C4-2B (cell line): ENCODE results near the gene ZNF540.
A peak's percentile ranks its signal among the peaks of the same experiment; 100 is the strongest.

ENCODE experiments used
- H3K27ac ChIP-seq: fragments of 450-650 bp; 2 replicates; pipeline ENCODE4 v1.5.1; 2017
- ZFX ChIP-seq: fragments of 450-650 bp; IDR thresholded peaks from 2 replicates; pipeline ENCODE4 v1.6.1; 2017
- TF ChIP-seq, protein P1 (sequence below): fragments of 450-650 bp; conservative IDR thresholded peaks from 2 replicates; pipeline ENCODE4 v1.5.1; 2017; ENCODE audit warnings: mild to moderate bottlenecking

ZNF540 gene

DNA sequence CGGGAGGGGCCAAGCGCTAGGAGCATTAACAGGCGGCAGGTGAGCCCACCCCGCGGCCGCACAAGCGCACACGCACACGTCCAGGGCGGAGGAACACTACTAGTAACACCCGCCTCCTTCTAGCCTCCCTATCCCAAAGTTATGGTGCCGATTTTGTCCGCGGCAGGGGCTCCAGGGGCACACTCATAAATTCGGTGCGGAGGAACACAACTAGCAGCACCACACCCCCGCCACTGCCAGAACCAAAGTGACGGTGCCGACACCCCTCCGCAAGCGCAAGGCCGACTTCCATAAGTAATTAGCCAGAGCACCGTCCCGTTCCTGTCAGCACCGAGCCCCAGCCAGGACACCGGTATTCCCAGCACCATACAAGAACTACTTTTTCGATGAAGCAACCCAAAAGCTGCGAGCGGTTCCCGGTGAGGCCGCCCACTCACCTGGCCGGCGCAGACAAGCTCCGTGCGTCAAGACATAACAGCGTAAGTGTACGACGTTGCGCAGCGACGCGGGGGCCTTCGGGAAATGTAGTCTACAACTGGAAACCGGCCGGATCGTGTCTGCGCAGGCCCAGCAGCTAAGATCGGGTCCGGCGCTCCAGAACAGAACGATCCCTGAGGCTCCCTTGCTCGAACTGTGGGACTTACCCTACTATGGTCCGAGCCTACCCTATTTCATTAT lies at the start of gene ZNF540, which contains the start of gene ZNF571:
TSS of gene ZNF540 (plus strand) at position 573 of the 678 bp plus-strand sequence. CDS start 3,572 bp downstream, outside the sequence.
TSS of gene ZNF571 (minus strand) at position 489 of the 678 bp plus-strand sequence. CDS start 8,116 bp downstream, outside the sequence.
- peak within 1 kb of the TSS; percentile 78 for H3K27ac ChIP-seq
- TF ChIP-seq, protein P1, sequence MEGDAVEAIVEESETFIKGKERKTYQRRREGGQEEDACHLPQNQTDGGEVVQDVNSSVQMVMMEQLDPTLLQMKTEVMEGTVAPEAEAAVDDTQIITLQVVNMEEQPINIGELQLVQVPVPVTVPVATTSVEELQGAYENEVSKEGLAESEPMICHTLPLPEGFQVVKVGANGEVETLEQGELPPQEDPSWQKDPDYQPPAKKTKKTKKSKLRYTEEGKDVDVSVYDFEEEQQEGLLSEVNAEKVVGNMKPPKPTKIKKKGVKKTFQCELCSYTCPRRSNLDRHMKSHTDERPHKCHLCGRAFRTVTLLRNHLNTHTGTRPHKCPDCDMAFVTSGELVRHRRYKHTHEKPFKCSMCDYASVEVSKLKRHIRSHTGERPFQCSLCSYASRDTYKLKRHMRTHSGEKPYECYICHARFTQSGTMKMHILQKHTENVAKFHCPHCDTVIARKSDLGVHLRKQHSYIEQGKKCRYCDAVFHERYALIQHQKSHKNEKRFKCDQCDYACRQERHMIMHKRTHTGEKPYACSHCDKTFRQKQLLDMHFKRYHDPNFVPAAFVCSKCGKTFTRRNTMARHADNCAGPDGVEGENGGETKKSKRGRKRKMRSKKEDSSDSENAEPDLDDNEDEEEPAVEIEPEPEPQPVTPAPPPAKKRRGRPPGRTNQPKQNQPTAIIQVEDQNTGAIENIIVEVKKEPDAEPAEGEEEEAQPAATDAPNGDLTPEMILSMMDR: no peak
- TF ChIP-seq ZFX: no peak

DNA sequence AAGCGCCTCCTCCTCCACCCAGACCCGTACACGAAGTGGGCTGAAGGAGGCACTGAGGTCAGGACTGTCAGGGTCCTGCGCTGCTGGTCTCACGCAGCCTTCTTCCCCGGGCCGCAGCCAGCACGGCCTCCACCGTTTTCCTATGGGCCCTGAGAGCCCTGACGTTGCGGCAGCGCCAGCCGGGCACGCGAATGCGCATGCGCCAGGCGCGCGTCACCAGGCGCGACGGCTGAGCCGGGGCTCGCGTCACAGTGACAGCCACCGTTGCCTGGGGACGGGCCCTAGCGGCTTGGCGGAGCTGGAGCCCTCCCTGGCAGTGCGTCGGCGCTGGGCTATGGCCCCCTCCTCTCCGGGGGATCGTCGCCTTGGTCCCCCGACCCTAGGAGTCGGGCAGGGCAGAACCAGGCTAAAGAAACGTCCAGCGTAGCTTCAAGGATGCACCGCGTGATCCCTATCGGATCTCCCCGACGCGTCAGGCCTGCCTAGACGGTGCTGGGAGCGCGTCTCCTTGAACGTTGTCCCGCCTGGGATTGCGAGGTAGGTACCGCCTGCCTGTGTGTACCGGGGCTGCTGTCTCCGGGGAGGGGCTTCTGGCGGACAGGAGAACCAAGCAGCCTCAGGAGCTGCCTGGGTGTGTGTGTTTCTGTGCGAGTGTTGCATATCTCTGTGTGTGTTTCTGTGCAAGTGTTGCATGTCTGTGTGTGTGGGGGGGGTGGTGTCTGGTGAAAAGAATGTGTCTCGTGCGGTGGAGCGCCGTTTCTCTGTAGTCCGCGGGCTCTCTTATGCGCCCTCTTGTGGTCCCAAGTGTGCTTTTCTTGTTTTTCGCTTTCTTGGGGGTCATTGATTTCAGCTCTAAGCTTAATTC lies 43.3 kb upstream of the ZNF540 start:
- TF ChIP-seq, protein P1: peak; percentile 63
- no peak for TF ChIP-seq ZFX
- H3K27ac ChIP-seq: no peak overlapping the region

DNA sequence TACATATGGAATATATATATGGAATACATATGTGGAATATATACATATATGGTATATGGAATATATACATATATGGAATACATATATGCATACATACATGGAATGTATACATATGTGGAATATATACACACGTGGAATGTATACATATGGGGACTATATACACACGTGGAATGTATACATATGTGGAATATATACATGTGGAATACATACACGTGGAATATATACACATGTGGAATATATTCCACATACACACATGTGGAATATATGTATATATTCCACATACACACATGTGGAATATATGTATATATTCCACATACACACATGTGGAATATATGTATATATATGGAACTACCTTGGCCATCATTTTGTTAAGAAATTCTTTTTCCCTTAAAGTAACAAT lies 31.2 kb upstream of the ZNF540 start:
- TF ChIP-seq, protein P1: no peak
- TF ChIP-seq ZFX: no peak

DNA sequence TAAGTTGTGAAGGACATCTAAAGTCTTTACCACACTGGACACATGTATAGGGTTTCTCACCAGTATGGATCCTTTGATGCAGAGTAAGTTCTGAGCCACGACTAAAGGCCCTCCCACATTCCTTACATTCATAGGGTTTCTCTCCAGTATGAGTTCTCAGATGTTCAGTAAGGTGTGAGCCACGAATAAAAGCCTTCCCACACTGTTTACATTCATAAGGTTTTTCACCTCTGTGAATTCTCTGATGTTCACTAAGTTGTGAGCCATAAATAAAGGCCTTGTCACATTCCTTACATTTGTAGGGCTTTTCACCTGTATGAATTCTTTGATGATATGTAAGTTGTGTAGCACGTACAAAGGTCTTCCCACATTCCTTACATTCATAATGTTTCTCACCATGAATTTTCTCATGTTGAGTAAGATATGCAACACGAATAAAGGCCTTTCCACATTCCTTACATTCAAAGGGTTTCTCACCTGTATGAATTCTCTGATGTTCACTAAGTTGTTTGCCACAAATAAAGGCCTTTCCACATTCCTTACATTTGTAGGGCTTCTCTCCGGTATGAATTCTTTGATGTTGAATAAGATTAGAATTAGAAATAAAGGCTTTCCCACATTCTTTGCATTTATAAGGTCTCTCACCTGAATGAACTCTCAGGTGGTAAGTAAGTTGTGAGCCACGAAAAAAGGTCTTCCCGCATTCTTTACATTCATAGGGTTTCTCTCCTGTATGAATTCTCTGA lies 29.9 kb upstream of the ZNF540 start:
- H3K27ac ChIP-seq: no peak overlapping the region
- no peak for TF ChIP-seq ZFX

More for the DNA sequence above, 31.2 kb upstream of the ZNF540 start:
- H3K27ac ChIP-seq: no peak overlapping the region

DNA sequence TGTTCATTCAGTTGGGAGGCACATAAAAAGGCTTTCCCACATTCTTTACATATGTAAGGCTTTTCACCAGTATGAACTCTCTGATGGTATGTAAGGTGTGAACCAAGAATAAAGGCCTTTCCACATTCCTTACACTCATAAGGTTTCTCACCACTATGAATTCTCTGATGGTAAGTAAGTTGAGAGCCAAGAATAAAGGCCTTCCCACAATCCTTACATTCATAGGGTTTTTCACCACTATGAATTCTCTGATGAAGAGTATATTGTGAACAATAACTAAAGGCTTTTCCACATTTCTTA lies 29.4 kb upstream of the ZNF540 start:
- no peak for TF ChIP-seq ZFX
- TF ChIP-seq, protein P1: no peak
- H3K27ac ChIP-seq: no peak overlapping the region

DNA sequence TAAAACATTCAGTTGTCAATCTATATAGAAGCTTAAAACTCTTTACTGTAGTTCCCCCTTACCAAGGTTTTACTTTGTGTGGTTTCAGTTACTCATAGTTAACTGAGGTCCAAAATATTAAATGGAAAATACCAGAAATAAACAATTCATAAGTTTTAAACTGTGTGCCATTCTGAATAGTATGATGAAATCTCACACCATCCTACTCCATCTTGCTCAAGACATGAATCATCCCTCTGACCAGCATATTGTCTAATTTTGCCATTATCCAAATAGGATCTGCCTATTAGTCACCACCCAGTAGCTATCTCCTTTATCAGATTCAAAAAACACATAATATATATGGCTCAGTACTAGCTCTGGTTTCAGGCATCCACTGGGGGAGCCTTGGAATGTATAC lies 22.5 kb upstream of the ZNF540 start:
- TF ChIP-seq ZFX: no peak
- TF ChIP-seq, protein P1: no peak
- H3K27ac ChIP-seq: no peak overlapping the region

DNA sequence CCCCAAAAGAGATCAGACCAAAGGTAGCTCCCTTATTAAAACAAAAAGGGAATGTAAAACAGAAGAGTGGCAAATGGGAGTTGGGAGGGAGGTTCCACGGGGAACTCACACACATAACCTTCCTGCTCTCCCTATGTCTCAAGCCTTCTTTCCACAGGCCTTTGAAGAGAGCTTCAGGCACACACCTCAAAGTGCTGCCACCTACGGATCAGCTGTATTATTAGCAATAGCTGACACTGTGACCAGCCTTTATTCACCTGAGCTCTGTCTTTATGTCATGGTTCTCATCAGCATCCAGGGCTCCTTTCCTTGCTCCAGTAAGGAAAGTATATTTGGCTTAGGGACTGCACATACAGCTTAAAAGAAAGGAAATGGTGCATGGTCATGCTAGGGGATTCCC lies 11.3 kb upstream of the ZNF540 start:
- no peak overlapping the region for H3K27ac ChIP-seq
- no peak for TF ChIP-seq ZFX
- TF ChIP-seq, protein P1: no peak
